Measurements from ENCODE around the gene SDCCAG8.
A peak's percentile ranks its signal among the peaks of the same experiment; 100 is the strongest.

DNA sequence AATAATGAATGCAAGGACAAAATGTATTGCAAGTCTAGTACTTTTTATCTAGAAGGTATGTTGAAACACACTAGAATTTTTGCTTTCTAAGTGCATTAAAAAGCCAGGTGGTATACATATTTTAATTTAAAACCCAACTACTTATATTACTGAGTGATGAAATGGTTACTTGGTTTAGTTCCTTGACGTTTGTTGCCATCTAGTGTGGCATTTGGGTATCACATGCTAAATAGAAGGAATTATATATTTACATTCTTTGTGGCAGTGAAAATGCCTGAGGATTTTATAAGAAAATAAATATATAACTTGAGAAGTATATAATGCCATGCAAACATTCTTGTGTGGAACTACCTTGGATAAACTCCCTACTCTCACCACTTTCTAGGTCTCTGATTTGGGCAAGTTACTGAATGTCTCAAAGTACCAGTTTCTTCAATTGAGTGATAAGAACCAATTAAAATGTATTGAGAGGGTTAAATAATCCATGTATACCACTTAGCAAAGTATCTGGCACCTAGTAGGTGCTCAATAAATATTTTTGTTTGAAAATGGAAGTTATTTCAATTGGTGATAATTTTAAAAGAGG lies 69.6 kb downstream of the SDCCAG8 start:
- TF ChIP-seq, protein P1, sequence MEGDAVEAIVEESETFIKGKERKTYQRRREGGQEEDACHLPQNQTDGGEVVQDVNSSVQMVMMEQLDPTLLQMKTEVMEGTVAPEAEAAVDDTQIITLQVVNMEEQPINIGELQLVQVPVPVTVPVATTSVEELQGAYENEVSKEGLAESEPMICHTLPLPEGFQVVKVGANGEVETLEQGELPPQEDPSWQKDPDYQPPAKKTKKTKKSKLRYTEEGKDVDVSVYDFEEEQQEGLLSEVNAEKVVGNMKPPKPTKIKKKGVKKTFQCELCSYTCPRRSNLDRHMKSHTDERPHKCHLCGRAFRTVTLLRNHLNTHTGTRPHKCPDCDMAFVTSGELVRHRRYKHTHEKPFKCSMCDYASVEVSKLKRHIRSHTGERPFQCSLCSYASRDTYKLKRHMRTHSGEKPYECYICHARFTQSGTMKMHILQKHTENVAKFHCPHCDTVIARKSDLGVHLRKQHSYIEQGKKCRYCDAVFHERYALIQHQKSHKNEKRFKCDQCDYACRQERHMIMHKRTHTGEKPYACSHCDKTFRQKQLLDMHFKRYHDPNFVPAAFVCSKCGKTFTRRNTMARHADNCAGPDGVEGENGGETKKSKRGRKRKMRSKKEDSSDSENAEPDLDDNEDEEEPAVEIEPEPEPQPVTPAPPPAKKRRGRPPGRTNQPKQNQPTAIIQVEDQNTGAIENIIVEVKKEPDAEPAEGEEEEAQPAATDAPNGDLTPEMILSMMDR (IDR thresholded peaks at IDR 0.05) = peak; percentile 23 to 86 (median 78)
- no peak for TF ChIP-seq POLR2A (IDR thresholded peaks at IDR 0.05)

All from body of pancreas (tissue), 4 donors.